HG03342 (cell line): ENCODE measurements around the gene ELF4.
"Not testable (repeated sequence)": the region's sequence is repeated elsewhere in the genome, so short reads cannot be mapped to it uniquely, and the experiment has no call there.

Experiments
- ATAC-seq: cut with Tn5 transposase; IDR thresholded peaks from one replicate; pipeline ENCODE4 v1.9.1; 2021; ENCODE audit warnings: mild to moderate bottlenecking, moderate library complexity; ENCODE audit not compliant: unreplicated experiment

The ELF4 gene

GRCh38 chrX:130115119-130115885 is 5.0 kb upstream of the ELF4 start:
- ATAC-seq, result not testable (repeated sequence)

- ATAC-seq, result no peak
Measured at GRCh38 chrX:130114141-130114588, 3.9 kb upstream of the ELF4 start.

- ATAC-seq, result no peak
Measured at GRCh38 chrX:130111220-130112154, 1.2 kb upstream of the ELF4 start.

- peak; percentile 5 for ATAC-seq
Measured at GRCh38 chrX:130109429-130110378, 593 bp downstream of the ELF4 start.

GRCh38 chrX:130108647-130109428 is 1.5 kb downstream of the ELF4 start:
- ATAC-seq, result peak; percentile 61

- no peak for ATAC-seq
Measured at GRCh38 chrX:130106071-130106470, 4.2 kb downstream of the ELF4 start.

GRCh38 chrX:130105244-130105643 is 5.1 kb downstream of the ELF4 start:
- ATAC-seq, result no peak

- ATAC-seq, result no peak
Measured at GRCh38 chrX:130103605-130104004, 6.7 kb downstream of the ELF4 start.

- no peak for ATAC-seq
Measured at GRCh38 chrX:130100180-130100579, 10.1 kb downstream of the ELF4 start.

- no peak for ATAC-seq
Measured at GRCh38 chrX:130098210-130098552, 12.1 kb downstream of the ELF4 start.

GRCh38 chrX:130097507-130098209 is 12.6 kb downstream of the ELF4 start:
- no peak for ATAC-seq

GRCh38 chrX:130095249-130096030 is 14.9 kb downstream of the ELF4 start:
- ATAC-seq, result no peak

- no peak for ATAC-seq
Measured at GRCh38 chrX:130094696-130095095, 15.6 kb downstream of the ELF4 start.

- no peak for ATAC-seq
Measured at GRCh38 chrX:130093271-130093670, 17.0 kb downstream of the ELF4 start.

GRCh38 chrX:130091980-130092522 is 18.2 kb downstream of the ELF4 start:
- peak; percentile 99 for ATAC-seq

GRCh38 chrX:130090364-130090763 is 19.9 kb downstream of the ELF4 start:
- ATAC-seq, result no peak

GRCh38 chrX:130086447-130087206 is 23.7 kb downstream of the ELF4 start:
- peak; percentile 38 for ATAC-seq
